Ureter (tissue), 1 donor: ENCODE measurements around the gene CDH18. TPM values are rescaled to one million over a fixed set of nuclear protein-coding genes. Genes with fewer than 3 reads are reported as not detected.

Experiments used
- DNase-seq: peaks from one replicate; pipeline ENCODE4 v3.0.0-alpha.2; 2020; ENCODE audit warnings: low spot score
- total RNA-seq: library from RNA; stranded (reverse); gene quantifications from one replicate; pipeline ENCODE4 v1.2.4, GENCODE V29; 2023
- donor health status: DM: yes; HTN: yes; CAD: no.

The CDH18 gene
- total RNA-seq, 1 donor from 2014 or later: not detected

DNA sequence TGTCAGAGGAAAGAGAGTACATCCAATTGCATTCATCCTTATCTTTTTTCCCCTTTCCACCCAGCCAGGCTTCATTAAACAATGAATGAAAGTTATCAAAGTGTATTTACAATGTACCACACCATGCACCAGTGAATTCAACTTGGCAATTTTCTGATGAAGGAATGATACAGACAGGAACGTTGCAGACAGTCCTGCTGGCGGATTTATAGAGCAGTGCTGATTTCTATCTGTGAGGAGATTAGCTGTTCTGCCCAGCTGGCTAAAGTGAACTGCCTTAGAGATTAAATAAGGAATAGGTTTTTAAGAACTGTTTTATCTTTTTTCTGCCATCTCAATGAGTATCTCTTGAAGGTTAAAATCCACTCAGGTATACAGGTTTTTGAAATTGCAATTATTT, 403.9 kb downstream of the CDH18 start:
- DNase-seq: no peak

DNA sequence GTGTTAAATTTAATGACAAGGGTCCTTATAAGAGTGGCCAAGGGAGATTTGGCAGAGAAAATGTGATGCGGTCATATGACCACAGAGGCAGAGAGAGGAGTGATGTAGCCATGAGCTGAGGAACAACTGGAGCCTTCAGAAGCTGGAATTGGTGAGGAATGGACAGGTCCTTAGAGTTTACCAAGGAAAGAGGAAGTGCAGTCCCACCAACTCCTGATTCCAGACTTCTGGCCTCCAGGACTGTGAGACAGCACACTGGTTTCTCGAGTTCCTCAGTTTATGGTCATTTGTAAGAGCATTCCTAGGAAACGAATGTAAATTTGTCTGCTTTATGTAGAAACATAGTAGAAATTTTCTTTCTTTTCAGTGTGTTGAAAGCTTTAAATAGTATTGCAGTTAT, 410.1 kb downstream of the CDH18 start:
- DNase-seq: no peak

- no peak for DNase-seq
Observed at GRCh38 chr5:19568004-19568403, 420.0 kb downstream of the CDH18 start.

DNA sequence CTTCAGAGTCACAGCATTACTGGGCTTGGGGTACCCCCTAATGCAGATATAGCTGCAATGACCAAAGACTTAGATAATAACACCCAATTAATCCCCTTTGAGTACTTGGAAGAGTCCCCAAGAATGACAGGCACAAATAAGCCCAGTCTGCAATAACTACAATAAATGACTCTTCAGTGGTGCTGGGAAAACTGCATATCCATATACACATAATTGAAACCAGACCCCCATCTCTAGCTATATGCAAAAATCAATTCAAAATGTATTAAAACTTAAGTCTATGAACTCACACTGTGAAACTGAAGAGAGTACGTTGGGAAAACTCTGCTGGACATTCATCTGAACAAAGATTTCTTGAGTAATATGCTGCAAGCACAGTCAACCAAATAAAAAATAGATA, 422.5 kb downstream of the CDH18 start:
- DNase-seq: no peak

DNA sequence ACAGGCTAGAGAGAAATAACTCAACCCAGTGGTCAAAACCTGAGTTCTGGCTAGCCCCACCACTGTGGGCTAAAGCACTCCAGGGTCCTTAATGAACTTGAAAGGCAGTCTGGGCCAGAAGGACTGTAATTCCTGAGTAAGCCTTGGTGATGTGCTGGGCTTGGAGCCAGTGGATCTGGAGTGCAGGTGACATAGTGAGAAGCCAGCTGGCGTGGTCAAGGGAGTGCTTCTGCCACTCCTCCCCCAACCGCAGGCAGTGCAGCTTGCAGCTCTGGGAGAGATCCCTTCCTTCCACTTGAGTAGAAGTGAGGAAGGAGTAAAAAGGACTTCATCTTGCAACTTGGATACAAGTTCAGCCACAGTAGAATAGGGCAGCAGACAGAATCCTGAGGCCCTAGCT, 424.0 kb downstream of the CDH18 start:
- no peak for DNase-seq

GRCh38 chr5:19555876-19556275, 432.1 kb downstream of the CDH18 start:
- DNase-seq: no peak

- DNase-seq: no peak
Observed at GRCh38 chr5:19555436-19555835, 432.6 kb downstream of the CDH18 start.

DNA sequence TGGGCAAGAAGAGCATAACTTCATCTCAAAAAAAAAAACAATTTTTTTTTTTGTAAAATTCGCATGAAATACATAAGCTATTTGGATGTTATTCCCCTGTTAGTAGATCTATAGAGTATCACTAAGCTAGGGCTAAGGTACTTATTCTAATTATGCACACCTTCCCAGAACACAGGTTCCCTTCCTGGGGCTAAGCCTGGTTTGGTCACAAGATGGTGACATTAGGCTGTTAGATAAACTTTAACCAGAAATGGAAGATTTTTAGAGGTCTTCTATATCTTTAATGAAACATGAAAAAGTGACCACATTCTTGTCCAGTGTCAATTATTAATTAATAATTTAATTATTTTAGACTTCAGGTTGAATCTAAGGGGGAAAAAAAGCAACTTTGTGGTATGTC, 433.5 kb downstream of the CDH18 start:
- no peak for DNase-seq

GRCh38 chr5:19547640-19548039, 440.4 kb downstream of the CDH18 start:
- no peak for DNase-seq

GRCh38 chr5:19546521-19546920, 441.5 kb downstream of the CDH18 start:
- DNase-seq: no peak

- no peak for DNase-seq
Observed at GRCh38 chr5:19538607-19539006, 449.4 kb downstream of the CDH18 start.

DNA sequence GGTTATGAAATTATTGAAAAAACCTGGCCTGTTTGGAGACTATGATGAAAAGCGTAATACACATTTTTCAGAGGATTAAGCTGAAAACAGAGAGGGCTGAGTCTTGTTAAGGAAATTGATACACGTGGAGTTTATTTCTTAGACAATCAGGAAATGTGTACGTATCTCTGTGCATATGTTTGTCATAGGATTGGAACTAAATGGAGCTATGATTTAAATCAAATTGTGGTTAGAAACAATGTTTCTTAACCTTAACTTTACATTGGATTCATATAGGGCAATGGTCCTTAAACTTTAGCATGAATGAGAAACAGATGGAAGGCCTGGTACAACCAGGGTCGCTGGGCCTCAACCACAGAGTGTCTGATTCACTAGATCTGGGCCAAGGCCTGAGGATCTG, 451.6 kb downstream of the CDH18 start:
- no peak for DNase-seq

DNA sequence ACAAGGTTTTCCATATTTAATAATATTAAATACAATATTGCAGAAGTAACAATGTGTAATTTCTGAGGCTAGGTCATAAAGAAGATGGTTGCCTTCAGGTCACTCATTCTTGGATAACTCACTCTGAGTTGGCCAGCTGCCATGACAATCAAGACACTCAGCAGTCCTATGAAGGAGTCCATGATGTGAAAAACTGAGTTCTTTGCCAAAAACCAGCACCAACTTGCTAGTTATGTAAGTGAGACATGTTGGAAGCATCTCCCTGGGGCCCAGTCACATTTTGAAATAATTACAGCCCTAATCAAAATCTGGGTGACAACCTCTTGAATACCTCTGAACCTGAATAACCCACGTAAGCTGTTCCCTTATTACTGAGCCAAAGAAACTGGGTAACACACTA, 453.2 kb downstream of the CDH18 start:
- no peak for DNase-seq

GRCh38 chr5:19532936-19533335, 455.1 kb downstream of the CDH18 start:
- no peak for DNase-seq

DNA sequence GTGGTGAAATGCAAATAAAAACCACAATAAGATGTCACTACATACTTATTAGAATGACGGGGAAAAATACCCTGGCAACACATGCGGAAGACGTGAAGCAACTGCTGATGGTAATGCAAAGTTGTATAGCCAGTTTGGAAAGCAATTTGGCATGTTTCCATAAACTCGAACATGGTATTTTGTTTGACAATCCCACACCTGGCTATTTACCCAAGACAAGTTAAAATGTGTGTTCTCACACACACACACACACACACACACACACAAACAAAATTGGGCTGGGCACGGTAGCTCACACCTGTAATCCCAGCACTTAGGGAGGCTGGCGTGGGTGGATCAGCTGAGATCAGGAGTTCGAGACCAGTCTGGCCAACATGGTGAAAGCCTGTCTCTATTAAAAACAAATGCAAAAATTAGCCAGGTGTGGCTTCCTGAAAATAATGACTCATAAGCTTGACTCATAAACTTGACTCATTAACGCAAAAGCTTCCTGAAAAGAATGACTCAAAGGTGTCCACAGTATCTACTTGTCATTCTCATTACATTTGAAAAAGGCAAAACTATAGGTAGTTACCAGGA, 456.5 kb downstream of the CDH18 start:
- no peak for DNase-seq

DNA sequence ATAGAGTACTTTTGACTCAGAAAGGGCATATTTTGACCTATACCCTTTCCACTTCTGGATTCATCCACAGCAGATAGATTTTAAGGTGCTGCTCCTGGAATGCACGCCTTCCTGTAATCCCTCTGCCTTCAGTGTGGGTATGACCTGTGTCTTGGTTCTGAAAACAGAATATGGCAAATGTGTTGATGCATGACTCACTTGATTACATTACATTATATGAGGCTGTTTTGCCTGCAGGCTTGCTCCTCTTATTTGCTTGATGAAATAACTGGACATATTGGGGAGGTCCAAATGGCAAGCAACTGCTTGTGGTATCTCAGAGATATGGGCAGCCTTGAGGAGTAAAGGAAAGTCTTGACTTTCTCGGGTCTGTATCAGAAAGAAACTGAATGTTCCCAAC, 468.6 kb downstream of the CDH18 start:
- DNase-seq: no peak

DNA sequence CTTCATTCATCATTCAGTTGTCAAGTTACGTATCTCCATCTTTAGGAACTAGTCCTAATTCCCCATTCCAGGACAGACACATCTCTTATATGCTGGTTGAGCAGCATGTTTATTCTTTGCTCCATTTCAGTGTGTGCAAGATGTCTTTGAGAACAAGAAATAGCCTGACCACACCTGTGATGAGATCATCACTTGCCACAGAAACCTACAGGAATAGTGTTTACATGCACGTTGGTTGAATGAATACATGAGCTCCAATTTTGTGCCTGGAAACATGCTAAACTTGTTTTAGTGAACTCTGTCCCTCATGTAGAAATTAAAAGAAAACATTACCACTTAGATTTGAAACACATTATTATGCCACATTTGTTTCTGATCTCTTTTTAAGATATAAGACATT, 489.1 kb downstream of the CDH18 start:
- DNase-seq: no peak

DNA sequence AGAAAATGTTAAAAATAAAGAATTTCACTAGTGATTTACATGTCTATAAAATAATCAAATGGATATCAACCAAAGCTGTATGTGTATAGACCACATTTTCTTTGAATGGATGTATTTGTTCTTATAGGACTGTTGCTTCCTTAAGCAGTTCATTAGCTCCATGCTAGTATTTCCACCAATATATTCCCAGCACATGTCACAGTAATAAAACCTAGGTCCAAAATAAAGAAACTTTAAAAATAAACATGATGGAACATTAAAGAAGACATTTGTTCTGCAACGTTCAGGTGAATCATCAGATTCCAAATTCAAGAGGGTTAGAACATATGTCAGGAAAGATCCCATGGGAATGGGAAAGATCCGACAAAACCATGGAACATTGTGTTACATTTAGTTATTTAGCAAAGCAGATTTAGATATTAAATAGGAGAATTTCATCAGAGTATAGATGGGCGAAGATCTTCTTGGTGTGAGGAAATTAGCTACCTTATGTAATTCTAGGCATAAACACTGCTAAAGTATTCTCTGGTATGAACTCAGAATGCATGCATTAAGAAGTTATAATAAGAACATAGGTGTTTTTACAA, 490.7 kb downstream of the CDH18 start:
- DNase-seq: no peak

DNA sequence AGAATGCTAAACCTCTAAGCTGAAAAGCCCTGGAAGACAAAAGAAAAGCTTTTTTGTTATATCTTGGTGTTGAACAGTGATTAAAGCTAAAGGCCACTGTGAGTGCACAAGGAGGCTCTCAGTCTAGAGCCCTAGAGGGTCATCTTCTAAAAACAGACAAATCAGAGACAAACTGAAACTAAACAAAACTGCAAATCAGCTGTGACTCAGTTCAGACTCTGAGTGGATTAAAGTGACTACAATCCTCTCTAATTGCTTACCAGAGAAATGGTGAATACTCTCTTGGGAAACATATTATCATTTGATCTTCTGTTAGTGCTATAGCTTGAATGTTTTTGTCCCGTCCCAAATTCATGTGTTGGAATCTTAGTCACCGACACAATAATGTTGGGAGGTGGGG, 491.9 kb downstream of the CDH18 start:
- no peak for DNase-seq

- no peak for DNase-seq
Observed at GRCh38 chr5:19492861-19493260, 495.1 kb downstream of the CDH18 start.

- no peak for DNase-seq
Observed at GRCh38 chr5:19488786-19489185, 499.2 kb downstream of the CDH18 start.

- no peak for DNase-seq
Observed at GRCh38 chr5:19487480-19487879, 500.5 kb downstream of the CDH18 start.

GRCh38 chr5:19479562-19479961, 508.4 kb downstream of the CDH18 start:
- no peak for DNase-seq

- DNase-seq: no peak
Observed at GRCh38 chr5:19462019-19462418, 526.0 kb downstream of the CDH18 start.
